HepG2 (cell line): ENCODE results near the gene NDUFAF3.

Source experiments
- POLR2A ChIP-seq, 2 experiments: IDR thresholded peaks; 2 replicates each; pipeline ENCODE4 v1.6.1; 2011; ENCODE audit warnings: low read depth in 2 of 2, low read length in 2 of 2, mild to moderate bottlenecking in 1 of 2, moderate library complexity in 1 of 2; ENCODE audit not compliant: insufficient read depth in 1 of 2
- RNF2 ChIP-seq: fragments of 450-650 bp; conservative IDR thresholded peaks from 2 replicates; pipeline ENCODE4 v1.6.1; 2016; ENCODE audit warnings: low read depth
- ZNF292 ChIP-seq: sonication (generic); formaldehyde crosslinking; IDR thresholded peaks from 2 replicates; pipeline ENCODE4 v1.8.1; 2022; ENCODE audit warnings: mild to moderate bottlenecking, low read depth, missing genetic modification reagents, borderline replicate concordance
- TF ChIP-seq, protein P1 (sequence below): sonication (generic); formaldehyde crosslinking; IDR thresholded peaks from 2 replicates; pipeline ENCODE4 v1.4.0; 2020; ENCODE audit warnings: missing genetic modification reagents, mild to moderate bottlenecking, borderline replicate concordance
- TF ChIP-seq, protein P2 (sequence below): sonication (generic); formaldehyde crosslinking; conservative IDR thresholded peaks from 2 replicates; pipeline ENCODE4 v1.8.0; 2022; ENCODE audit warnings: mild to moderate bottlenecking, moderate library complexity, missing genetic modification reagents
- TF ChIP-seq, protein P3 (sequence below): IDR thresholded peaks from 2 replicates; pipeline ENCODE4 v1.6.1; 2016; ENCODE audit warnings: low read depth, missing genetic modification reagents, missing compliant biosample characterization
- TF ChIP-seq, protein P4 (sequence below): IDR thresholded peaks from 2 replicates; pipeline ENCODE4 v1.6.1; 2016; ENCODE audit warnings: low read depth

DNA sequence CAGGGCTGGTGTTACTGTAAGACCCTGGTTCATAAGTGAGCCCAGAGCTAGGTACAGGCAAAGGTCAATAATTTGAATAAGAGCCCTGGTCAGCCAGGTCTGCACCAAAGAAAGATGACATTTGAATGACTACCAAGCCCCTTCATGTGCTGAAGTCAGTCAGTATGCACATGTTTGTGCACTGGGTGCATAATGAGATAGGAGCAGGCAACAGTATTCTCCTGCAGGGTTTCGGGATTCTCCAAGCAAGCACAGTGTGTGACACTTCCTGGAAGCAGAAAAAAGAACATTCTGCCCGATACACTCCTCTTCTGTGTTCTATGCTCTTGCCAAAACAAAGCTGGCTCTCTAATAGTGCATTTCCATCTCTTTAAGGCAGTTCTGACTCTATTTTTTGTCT is 12.7 kb downstream of the NDUFAF3 start:
- TF ChIP-seq, protein P1, sequence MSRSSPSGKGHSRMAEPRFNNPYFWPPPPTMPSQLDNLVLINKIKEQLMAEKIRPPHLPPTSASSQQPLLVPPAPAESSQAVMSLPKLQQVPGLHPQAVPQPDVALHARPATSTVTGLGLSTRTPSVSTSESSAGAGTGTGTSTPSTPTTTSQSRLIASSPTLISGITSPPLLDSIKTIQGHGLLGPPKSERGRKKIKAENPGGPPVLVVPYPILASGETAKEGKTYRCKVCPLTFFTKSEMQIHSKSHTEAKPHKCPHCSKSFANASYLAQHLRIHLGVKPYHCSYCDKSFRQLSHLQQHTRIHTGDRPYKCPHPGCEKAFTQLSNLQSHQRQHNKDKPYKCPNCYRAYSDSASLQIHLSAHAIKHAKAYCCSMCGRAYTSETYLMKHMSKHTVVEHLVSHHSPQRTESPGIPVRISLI (CRISPR knock-in tag): no peak
- TF ChIP-seq POLR2A (IDR thresholded peaks at IDR 0.05; ENCODE audit: insufficient read depth in 1 of 2, low read depth in 2 of 2, low read length in 2 of 2) (no peak), ZNF292 (no peak), RNF2 (no peak)
- TF ChIP-seq, protein P2, sequence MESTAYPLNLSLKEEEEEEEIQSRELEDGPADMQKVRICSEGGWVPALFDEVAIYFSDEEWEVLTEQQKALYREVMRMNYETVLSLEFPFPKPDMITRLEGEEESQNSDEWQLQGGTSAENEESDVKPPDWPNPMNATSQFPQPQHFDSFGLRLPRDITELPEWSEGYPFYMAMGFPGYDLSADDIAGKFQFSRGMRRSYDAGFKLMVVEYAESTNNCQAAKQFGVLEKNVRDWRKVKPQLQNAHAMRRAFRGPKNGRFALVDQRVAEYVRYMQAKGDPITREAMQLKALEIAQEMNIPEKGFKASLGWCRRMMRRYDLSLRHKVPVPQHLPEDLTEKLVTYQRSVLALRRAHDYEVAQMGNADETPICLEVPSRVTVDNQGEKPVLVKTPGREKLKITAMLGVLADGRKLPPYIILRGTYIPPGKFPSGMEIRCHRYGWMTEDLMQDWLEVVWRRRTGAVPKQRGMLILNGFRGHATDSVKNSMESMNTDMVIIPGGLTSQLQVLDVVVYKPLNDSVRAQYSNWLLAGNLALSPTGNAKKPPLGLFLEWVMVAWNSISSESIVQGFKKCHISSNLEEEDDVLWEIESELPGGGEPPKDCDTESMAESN (CRISPR knock-in tag): no peak
- TF ChIP-seq, protein P3, sequence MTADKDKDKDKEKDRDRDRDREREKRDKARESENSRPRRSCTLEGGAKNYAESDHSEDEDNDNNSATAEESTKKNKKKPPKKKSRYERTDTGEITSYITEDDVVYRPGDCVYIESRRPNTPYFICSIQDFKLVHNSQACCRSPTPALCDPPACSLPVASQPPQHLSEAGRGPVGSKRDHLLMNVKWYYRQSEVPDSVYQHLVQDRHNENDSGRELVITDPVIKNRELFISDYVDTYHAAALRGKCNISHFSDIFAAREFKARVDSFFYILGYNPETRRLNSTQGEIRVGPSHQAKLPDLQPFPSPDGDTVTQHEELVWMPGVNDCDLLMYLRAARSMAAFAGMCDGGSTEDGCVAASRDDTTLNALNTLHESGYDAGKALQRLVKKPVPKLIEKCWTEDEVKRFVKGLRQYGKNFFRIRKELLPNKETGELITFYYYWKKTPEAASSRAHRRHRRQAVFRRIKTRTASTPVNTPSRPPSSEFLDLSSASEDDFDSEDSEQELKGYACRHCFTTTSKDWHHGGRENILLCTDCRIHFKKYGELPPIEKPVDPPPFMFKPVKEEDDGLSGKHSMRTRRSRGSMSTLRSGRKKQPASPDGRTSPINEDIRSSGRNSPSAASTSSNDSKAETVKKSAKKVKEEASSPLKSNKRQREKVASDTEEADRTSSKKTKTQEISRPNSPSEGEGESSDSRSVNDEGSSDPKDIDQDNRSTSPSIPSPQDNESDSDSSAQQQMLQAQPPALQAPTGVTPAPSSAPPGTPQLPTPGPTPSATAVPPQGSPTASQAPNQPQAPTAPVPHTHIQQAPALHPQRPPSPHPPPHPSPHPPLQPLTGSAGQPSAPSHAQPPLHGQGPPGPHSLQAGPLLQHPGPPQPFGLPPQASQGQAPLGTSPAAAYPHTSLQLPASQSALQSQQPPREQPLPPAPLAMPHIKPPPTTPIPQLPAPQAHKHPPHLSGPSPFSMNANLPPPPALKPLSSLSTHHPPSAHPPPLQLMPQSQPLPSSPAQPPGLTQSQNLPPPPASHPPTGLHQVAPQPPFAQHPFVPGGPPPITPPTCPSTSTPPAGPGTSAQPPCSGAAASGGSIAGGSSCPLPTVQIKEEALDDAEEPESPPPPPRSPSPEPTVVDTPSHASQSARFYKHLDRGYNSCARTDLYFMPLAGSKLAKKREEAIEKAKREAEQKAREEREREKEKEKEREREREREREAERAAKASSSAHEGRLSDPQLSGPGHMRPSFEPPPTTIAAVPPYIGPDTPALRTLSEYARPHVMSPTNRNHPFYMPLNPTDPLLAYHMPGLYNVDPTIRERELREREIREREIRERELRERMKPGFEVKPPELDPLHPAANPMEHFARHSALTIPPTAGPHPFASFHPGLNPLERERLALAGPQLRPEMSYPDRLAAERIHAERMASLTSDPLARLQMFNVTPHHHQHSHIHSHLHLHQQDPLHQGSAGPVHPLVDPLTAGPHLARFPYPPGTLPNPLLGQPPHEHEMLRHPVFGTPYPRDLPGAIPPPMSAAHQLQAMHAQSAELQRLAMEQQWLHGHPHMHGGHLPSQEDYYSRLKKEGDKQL (CRISPR knock-in tag): no peak
- TF ChIP-seq, protein P4, sequence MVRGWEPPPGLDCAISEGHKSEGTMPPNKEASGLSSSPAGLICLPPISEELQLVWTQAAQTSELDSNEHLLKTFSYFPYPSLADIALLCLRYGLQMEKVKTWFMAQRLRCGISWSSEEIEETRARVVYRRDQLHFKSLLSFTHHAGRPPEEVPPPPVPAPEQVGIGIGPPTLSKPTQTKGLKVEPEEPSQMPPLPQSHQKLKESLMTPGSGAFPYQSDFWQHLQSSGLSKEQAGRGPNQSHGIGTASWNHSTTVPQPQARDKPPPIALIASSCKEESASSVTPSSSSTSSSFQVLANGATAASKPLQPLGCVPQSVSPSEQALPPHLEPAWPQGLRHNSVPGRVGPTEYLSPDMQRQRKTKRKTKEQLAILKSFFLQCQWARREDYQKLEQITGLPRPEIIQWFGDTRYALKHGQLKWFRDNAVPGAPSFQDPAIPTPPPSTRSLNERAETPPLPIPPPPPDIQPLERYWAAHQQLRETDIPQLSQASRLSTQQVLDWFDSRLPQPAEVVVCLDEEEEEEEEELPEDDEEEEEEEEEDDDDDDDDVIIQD (CRISPR knock-in tag): no peak
